AG04450 (cell line): Measurements from ENCODE around the gene MYO1E. TPM values are rescaled to one million over a fixed set of nuclear protein-coding genes. Genes with fewer than 3 reads are reported as not detected.

Experiments used
- CTCF ChIA-PET: fragments of 300-600, 350-600 bp; formaldehyde crosslinking; extraction: SDS; loops from one replicate; lab custom pipeline; 2022; ENCODE audit warnings: antibody characterized with exemption, inconsistent platforms; lab: Charles Lee
- POLR2A ChIA-PET: fragments of 350-600 bp; formaldehyde crosslinking; extraction: SDS; loops from one replicate; lab custom pipeline; 2021; ENCODE audit warnings: antibody characterized with exemption, inconsistent platforms; lab: Yijun Ruan, JAX
- DNase-seq: peaks from one replicate; pipeline ENCODE4 v3.0.0-alpha.2; 2011; ENCODE audit warnings: low read depth, low spot score
- H3K27ac ChIP-seq: one replicate; pipeline ENCODE4 v1.5.1; 2012; ENCODE audit warnings: low read depth, low read length, control low read depth
- H3K27me3 ChIP-seq: one replicate; pipeline ENCODE4 v1.6.0; 2012; ENCODE audit warnings: low read length; ENCODE audit not compliant: control insufficient read depth, insufficient read depth
- H3K4me3 ChIP-seq: 2 replicates; pipeline ENCODE4 v1.5.1; 2011; ENCODE audit warnings: mild to moderate bottlenecking, low read depth, low read length, control low read depth
- H3K9me3 ChIP-seq: 2 replicates; pipeline ENCODE4 v1.5.1; 2012; ENCODE audit warnings: low read length; ENCODE audit not compliant: control insufficient read depth, insufficient read depth
- polyA plus RNA-seq: library from polyadenylated mRNA; depleted of rRNA; stranded (reverse); fragments of >200 nt; gene quantifications from 2 replicates; pipeline ENCODE4 v1.2.3, GENCODE V29; 2011
- TF ChIP-seq, protein P1 (sequence below): IDR thresholded peaks from 2 replicates; pipeline ENCODE4 v1.5.1; 2011; ENCODE audit warnings: low read depth, low read length, control low read depth, inconsistent platforms

MYO1E gene
- polyA plus RNA-seq, 1 experiment: 49.1 TPM

DNA sequence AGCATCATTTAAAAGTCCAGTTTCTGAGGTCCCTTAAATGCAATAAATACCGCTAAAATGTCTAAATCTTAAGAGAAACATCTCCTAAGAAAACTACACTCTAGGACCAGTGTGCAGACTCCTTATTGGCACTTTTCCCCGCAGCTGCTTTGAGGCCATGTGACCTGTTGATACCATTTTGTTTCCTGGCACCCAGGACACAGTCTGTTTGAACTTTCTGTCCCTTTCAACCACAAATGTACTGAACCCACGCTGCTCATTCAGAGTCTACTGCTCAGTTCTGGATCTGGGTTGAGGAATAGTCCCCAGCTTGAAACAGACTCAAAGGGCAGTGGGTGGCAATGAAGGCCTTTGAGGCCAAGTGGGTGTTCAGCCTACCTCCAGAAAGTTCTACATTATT, 148.9 kb downstream of the MYO1E start:
- POLR2A ChIA-PET: no interaction called here
- CTCF ChIA-PET: interaction anchor here (1.2 to 2.9 kb wide), 2 partner anchors 23 to 305 kb away, joined by 4 to 17 read pairs; no protein-coding TSS in a partner anchor
- no peak for DNase-seq
- no peak overlapping the region for H3K4me3 ChIP-seq
- H3K27me3 ChIP-seq: no peaks in the 10 kb centered on the region
- no peak overlapping the region for H3K27ac ChIP-seq
- TF ChIP-seq, protein P1, sequence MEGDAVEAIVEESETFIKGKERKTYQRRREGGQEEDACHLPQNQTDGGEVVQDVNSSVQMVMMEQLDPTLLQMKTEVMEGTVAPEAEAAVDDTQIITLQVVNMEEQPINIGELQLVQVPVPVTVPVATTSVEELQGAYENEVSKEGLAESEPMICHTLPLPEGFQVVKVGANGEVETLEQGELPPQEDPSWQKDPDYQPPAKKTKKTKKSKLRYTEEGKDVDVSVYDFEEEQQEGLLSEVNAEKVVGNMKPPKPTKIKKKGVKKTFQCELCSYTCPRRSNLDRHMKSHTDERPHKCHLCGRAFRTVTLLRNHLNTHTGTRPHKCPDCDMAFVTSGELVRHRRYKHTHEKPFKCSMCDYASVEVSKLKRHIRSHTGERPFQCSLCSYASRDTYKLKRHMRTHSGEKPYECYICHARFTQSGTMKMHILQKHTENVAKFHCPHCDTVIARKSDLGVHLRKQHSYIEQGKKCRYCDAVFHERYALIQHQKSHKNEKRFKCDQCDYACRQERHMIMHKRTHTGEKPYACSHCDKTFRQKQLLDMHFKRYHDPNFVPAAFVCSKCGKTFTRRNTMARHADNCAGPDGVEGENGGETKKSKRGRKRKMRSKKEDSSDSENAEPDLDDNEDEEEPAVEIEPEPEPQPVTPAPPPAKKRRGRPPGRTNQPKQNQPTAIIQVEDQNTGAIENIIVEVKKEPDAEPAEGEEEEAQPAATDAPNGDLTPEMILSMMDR: no peak
- H3K9me3 ChIP-seq: 0 out of 2 replicates have a peak, but pooled peaks cover 3% of the 10 kb centered on the region

DNA sequence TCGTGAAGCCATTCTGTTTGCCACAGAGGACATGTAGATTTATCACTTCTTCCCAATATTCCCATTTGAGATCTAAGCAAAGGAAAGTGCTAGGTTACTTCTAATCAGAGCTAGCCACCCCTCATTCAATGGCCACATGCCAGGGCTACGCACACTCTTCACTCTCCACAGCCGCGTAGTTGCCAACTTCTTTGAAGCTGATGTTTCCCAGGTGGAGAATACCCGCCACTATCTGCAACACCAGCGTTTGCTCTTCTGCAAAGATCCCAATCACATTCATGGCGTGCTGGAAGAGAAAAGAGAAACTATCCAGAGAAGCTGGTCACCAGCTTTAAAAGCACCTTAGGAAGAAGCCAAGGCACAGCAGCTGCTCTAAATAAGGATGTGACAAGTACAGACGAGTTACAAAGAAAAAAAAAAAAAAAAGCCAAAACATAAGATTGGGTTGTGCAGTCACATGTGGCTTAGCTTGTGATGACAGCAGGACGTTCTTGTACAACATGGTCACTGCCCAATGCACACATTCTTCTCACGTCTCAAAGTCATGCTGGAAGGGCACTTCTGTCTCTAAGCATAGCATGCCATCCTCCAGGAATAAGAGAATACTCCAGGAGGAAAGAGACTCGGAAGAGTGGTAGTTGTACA, 149.6 kb downstream of the MYO1E start:
- Histone ChIP-seq H3K4me3 (no peak overlapping the region), H3K27ac (no peak overlapping the region), H3K9me3 (0 out of 2 replicates have a peak, but pooled peaks cover 3% of the 10 kb centered on the region), H3K27me3 (no peaks in the 10 kb centered on the region)
- CTCF ChIA-PET: interaction anchor here (2.9 kb wide), 1 partner anchor 24 kb away, joined by 17 read pairs; no protein-coding TSS in a partner anchor
- POLR2A ChIA-PET: no interaction called here
- no peak for DNase-seq
- TF ChIP-seq, protein P1: no peak

DNA sequence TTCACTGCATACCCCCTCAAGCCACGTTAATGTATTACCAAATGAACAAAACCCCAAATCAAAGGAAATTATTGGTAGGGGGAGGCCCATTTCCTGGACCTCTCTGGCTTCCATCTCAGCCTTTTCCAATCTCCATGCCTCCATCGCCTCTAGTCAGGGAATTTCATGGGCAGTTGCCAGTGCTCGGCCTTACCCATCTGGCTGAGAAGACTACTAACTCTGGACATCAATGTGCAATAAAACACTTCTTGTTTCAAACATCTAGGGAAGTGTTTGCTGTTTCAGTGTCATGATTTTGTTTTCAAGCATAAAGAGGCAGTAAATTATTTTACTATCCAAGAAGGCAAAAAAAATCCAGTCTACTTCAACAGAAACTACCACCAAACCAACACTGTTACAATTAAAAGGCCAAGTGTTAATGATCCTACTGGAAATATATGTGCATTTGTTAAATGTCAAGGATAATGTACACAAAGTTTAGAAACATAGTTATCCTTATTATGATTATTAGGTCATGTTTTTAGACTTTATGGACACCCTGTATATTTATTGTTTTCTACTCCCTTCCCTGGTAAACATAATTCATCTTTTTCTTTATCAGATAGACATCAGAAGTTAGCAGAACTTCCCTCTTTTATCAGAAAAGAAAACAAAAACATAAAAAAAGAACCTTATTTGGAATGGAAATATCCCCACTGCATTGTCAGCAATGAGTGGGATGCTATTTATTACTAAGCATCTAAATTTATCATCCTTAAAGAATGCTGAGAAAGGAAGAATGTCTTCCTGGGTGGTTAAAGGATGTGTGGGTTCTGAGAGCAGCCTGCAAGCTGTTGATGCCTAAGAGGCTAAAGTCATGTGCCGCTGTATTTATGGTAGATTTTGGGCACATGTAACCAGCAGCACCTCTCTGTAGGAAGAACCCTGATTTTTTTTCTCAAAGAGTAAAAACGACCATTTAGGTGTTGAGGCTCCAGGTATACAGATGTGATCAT, 150.9 kb downstream of the MYO1E start:
- Histone ChIP-seq H3K4me3 (no peak overlapping the region), H3K27ac (peak overlapping the region; percentile 23), H3K9me3 (0 out of 2 replicates have a peak, but pooled peaks cover under 1% of the 10 kb centered on the region), H3K27me3 (no peaks in the 10 kb centered on the region)
- peak; percentile 68 for DNase-seq
- ChIA-PET CTCF (interaction anchor here (0.8 kb wide), 1 partner anchor 46 kb away, joined by 3 read pairs; no protein-coding TSS in a partner anchor), POLR2A (no interaction called here)
- TF ChIP-seq, protein P1: no peak

DNA sequence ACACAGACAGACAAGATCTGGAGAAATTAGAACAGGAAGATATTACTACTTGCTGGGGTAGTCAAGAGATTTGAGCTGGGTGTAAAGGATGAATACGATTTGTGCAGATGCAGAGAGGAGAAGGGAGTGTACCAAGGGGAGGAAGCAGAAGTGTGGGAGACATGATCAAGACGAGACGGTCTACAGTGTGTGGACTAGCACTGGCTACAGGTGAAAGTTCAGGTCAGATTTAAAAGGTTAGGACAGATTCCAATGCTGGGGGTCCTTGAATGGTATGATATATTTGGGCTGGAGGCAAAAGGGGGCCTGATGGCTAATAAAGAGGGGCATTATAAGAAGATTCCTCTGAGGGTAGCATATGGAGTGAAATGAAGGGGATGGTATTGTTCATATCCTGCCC, 154.0 kb downstream of the MYO1E start:
- H3K9me3 ChIP-seq: no peaks in the 10 kb centered on the region
- no peak overlapping the region for H3K27ac ChIP-seq
- no peaks in the 10 kb centered on the region for H3K27me3 ChIP-seq
- no peak for DNase-seq
- POLR2A ChIA-PET: no interaction called here
- H3K4me3 ChIP-seq: no peak overlapping the region
- TF ChIP-seq, protein P1: no peak
- CTCF ChIA-PET: no interaction called here
